B cell (primary cell): ENCODE results near the gene SHPK. TPM values are rescaled to one million over a fixed set of nuclear protein-coding genes. Genes with fewer than 3 reads are reported as not detected.

Source experiments
- ATAC-seq: fragments of 200-7000 bp; cut with Tn5 transposase; one replicate; pipeline ENCODE4 v1.10.0; 2021; ENCODE audit warnings: low read depth, mild to moderate bottlenecking, moderate number of reproducible peaks, moderate library complexity
- CTCF ChIA-PET: fragments of 350-600 bp; sonication (Branson Sonifier 250); formaldehyde crosslinking; loops from one replicate; lab custom pipeline; 2021; ENCODE audit warnings: antibody characterized with exemption, inconsistent platforms; lab: Charles Lee
- POLR2A ChIA-PET: fragments of 350-600 bp; sonication (Branson Sonifier 250); formaldehyde crosslinking; loops from one replicate; lab custom pipeline; 2021; ENCODE audit warnings: antibody characterized with exemption; lab: Charles Lee
- DNase-seq: peaks from one replicate; pipeline ENCODE4 v3.0.0; 2013
- H2AFZ ChIP-seq: 2 replicates; pipeline ENCODE4 v1.6.1; 2012; ENCODE audit warnings: mild to moderate bottlenecking, low read depth, low read length; ENCODE audit not compliant: insufficient read depth, poor library complexity, severe bottlenecking
- H3K27ac ChIP-seq, 2 donors: 1 replicate in 1 of 2; 2 replicates in 1 of 2; pipeline ENCODE4 v1.5.1; 2012 to 2013; ENCODE audit warnings: low read length in 2 of 2, mild to moderate bottlenecking in 2 of 2, moderate library complexity in 1 of 2
- H3K27me3 ChIP-seq, 4 experiments: fragments of 200-600 bp in 1 of 4; sonication (generic) in 1 of 4; replicated peaks in 1 of 4; 1 replicate in 2 of 4; 2 replicates in 2 of 4; pipeline versions ENCODE4 v1.6.1 to v1.7.0; 2013 to 2016; ENCODE audit warnings: low read length in 3 of 4, mild to moderate bottlenecking in 2 of 4, mixed read lengths in 1 of 4, moderate library complexity in 1 of 4; ENCODE audit not compliant: insufficient read depth in 4 of 4, control insufficient read depth in 3 of 4; ENCODE audit errors: control extremely low read depth in 1 of 4
- H3K36me3 ChIP-seq, 2 experiments: replicated peaks in 1 of 2; 1 replicate in 1 of 2; 2 replicates in 1 of 2; pipeline versions ENCODE4 v1.6.1 to v1.7.1; 2013; ENCODE audit warnings: low read length in 1 of 2; ENCODE audit not compliant: insufficient read depth in 2 of 2, control insufficient read depth in 1 of 2; ENCODE audit errors: control extremely low read depth in 1 of 2, extremely low read depth in 1 of 2
- H3K4me1 ChIP-seq, 2 donors: fragments of 200-600 bp in 1 of 2; sonication (generic) in 1 of 2; 1 replicate in 1 of 2; 2 replicates in 1 of 2; pipeline versions ENCODE4 v1.5.1 to v1.6.1; 2013 to 2017; ENCODE audit warnings: low read length in 2 of 2; ENCODE audit not compliant: control insufficient read depth in 2 of 2, insufficient read depth in 2 of 2
- H3K4me2 ChIP-seq: replicated peaks from 2 replicates; pipeline ENCODE3; 2012; ENCODE audit warnings: mild to moderate bottlenecking, low read depth, low read length; ENCODE audit not compliant: poor library complexity, severe bottlenecking
- H3K4me3 ChIP-seq, 5 experiments: fragments of 200-600 bp in 1 of 5; sonication (generic) in 1 of 5; 1 replicate in 3 of 5; 2 replicates in 2 of 5; pipeline versions ENCODE4 v1.5.1 to v1.7.0; 2011 to 2016; ENCODE audit warnings: low read length in 4 of 5, mild to moderate bottlenecking in 4 of 5, low read depth in 2 of 5, control low read depth in 1 of 5, moderate library complexity in 1 of 5; ENCODE audit not compliant: insufficient read depth in 1 of 5; ENCODE audit errors: control extremely low read depth in 1 of 5, extremely low read depth in 1 of 5
- H3K79me2 ChIP-seq: fragments of 200-600 bp; sonication (generic); one replicate; pipeline ENCODE4 v1.6.0; 2016; ENCODE audit warnings: low read length; ENCODE audit not compliant: control insufficient read depth, insufficient read depth
- H3K9ac ChIP-seq: fragments of 200-600 bp; sonication (generic); 2 replicates; pipeline ENCODE4 v1.6.1; 2017; ENCODE audit warnings: mild to moderate bottlenecking, low read length, moderate library complexity
- H3K9me3 ChIP-seq, 3 donors: one replicate each; pipeline versions ENCODE4 v1.6.1 to v1.7.1; 2013; ENCODE audit warnings: low read length in 2 of 3; ENCODE audit not compliant: control insufficient read depth in 2 of 3, insufficient read depth in 1 of 3; ENCODE audit errors: control extremely low read depth in 1 of 3
- H4K20me1 ChIP-seq: 2 replicates; pipeline ENCODE4 v1.6.0; 2012; ENCODE audit warnings: mild to moderate bottlenecking, low read length; ENCODE audit not compliant: insufficient read depth, control insufficient read depth, poor library complexity, severe bottlenecking
- H3K27ac Mint-ChIP-seq: one replicate; pipeline ENCODE4 v1.8.0; 2021; ENCODE audit warnings: mixed read lengths
- H3K27me3 Mint-ChIP-seq: one replicate; pipeline ENCODE4 v1.8.0; 2021; ENCODE audit warnings: mixed read lengths
- H3K4me1 Mint-ChIP-seq: one replicate; pipeline ENCODE4 v1.8.0; 2021; ENCODE audit warnings: mixed read lengths
- H3K4me3 Mint-ChIP-seq: one replicate; pipeline ENCODE4 v1.8.0; 2021; ENCODE audit warnings: mixed read lengths
- H3K9me3 Mint-ChIP-seq: one replicate; pipeline ENCODE4 v1.8.0; 2022; ENCODE audit warnings: mixed read lengths; ENCODE audit not compliant: insufficient read depth
- EZH2 ChIP-seq: IDR thresholded peaks from 2 replicates; pipeline ENCODE4 v1.6.1; 2012; ENCODE audit warnings: borderline replicate concordance, low read depth, mild to moderate bottlenecking, moderate library complexity, low read length; ENCODE audit not compliant: insufficient read depth, poor library complexity, severe bottlenecking
- WGBS: methylation state at CpG from one replicate; pipeline ENCODE4 v1.1.5; 2013; ENCODE audit warnings: missing lambda C conversion rate; ENCODE audit not compliant: insufficient coverage; 5-methylcytosine and 5-hydroxymethylcytosine counted together
- intact Hi-C: fragments of 100-400 bp; cut with micrococcal nuclease; formaldehyde crosslinking; loops from one replicate; pipeline ENCODE4 v1.10.0; 2022
- polyA plus RNA-seq: library from polyadenylated mRNA; depleted of rRNA; stranded (reverse); fragments of >200 nt; gene quantifications from 2 replicates; pipeline ENCODE4 v1.2.3, GENCODE V29; 2012
- total RNA-seq, 2 donors: library from RNA; stranded (reverse); fragments of 120-200 nt in 1 of 2; gene quantifications; 1 replicate in 1 of 2; 2 replicates in 1 of 2; pipeline versions ENCODE4 v1.2.3 to v1.2.4, GENCODE V29; 2013 to 2022
- TF ChIP-seq, protein P1 (sequence below): fragments of 200-600 bp; IDR thresholded peaks from one replicate; pipeline ENCODE4 v1.8.0; 2022; ENCODE audit warnings: antibody characterized with exemption, mild to moderate bottlenecking

The SHPK gene
- total and polyA plus RNA-seq, 2 donors (not counting 1 experiment from before 2014, with no cell fraction given), result 5.9 to 16.1 TPM

DNA sequence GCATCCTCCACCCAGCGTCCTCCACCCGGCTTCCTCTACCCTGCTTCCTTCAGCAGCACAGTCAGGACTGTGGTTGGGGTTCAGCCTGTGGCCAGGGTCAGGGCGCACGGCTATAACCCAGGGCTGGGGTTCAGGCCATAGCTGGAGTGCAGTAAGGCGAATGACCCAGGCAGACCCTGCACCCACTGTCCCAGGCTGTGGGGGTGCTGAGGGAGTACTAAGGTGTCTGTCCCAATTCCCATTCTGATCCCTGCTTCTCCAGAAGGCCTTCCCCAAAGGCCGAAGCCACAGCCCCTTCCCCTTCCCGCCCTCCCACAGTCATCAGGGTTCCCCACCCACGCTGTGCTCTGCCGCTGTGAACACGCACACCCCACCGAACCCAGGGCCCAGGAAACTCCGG is 45.0 kb upstream of the SHPK start:
- intact Hi-C loops, result no loop called here

DNA sequence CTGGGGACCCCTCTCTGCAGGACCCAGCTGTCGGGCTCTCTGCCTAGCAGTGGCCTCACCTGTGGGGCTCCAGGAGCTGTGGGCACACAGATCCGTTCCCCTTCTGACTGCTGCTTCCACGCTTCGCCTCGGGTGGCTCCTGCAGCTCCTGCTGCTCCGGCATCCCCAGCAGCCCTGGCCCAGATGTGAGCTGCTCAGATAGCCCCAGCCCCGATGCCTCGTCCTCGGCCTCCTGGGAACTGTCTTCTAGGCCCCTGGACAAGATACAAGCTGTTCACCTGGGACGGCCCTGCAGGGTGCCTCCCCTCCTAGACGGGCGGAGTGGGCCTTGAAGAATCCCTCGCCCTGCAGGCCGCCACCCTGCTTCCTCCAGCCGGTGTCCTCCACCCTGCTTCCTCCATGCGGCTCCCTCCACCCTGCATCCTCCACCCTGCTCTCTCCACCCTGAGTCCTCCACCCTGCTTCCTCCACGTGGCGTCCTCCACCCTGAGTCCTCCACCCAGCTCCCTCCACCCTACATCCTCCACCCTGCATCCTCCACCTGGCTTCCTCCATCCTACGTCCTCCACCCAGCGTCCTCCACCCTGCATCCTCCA is 43.6 kb upstream of the SHPK start:
- H3K4me1 ChIP-seq, result peaks cover 11 to 38% of the 10 kb centered on the region in 2 donors
- 69% methylated on average over 20 of the region's 20 CpGs for WGBS
- Mint-ChIP-seq H3K27ac (peak overlapping the region; percentile 78), H3K9me3 (no peaks in the 10 kb centered on the region), H3K4me3 (no peak overlapping the region), H3K4me1 (peaks cover 37% of the 10 kb centered on the region), H3K27me3 (no peaks in the 10 kb centered on the region)
- no peak overlapping the region for H3K4me3 ChIP-seq
- intact Hi-C loops, result no loop called here
- H3K27ac ChIP-seq, result no peak overlapping the region
- H3K9ac ChIP-seq, result no peak overlapping the region
- TF ChIP-seq, protein P1, sequence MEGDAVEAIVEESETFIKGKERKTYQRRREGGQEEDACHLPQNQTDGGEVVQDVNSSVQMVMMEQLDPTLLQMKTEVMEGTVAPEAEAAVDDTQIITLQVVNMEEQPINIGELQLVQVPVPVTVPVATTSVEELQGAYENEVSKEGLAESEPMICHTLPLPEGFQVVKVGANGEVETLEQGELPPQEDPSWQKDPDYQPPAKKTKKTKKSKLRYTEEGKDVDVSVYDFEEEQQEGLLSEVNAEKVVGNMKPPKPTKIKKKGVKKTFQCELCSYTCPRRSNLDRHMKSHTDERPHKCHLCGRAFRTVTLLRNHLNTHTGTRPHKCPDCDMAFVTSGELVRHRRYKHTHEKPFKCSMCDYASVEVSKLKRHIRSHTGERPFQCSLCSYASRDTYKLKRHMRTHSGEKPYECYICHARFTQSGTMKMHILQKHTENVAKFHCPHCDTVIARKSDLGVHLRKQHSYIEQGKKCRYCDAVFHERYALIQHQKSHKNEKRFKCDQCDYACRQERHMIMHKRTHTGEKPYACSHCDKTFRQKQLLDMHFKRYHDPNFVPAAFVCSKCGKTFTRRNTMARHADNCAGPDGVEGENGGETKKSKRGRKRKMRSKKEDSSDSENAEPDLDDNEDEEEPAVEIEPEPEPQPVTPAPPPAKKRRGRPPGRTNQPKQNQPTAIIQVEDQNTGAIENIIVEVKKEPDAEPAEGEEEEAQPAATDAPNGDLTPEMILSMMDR, result no peak
- no peak for TF ChIP-seq EZH2
- H2AFZ ChIP-seq, result no peak overlapping the region
- DNase-seq (no peak), ATAC-seq (no peak)
- H4K20me1 ChIP-seq, result peaks cover 73% of the 10 kb centered on the region
- no peaks in the 10 kb centered on the region for H3K27me3 ChIP-seq
- no peak overlapping the region for H3K4me2 ChIP-seq
- H3K9me3 ChIP-seq, result peaks cover 0 to 7% (median 0%) of the 10 kb centered on the region in 3 donors
- H3K79me2 ChIP-seq, result peaks cover 29% of the 10 kb centered on the region
- H3K36me3 ChIP-seq, result peaks cover 0 to 70% of the 10 kb centered on the region in 2 experiments
- POLR2A ChIA-PET, result interaction anchor here (0.6 to 0.7 kb wide), 3 partner anchors 32 to 92 kb away, joined by 3 to 6 read pairs (median 3); no protein-coding TSS in a partner anchor
- CTCF ChIA-PET, result interaction anchor here (0.6 to 3.0 kb wide), 7 partner anchors 12 to 148 kb away, joined by 3 to 18 read pairs (median 4); partner anchors contain the start of gene HASPIN

More for the DNA sequence above, 45.0 kb upstream of the SHPK start:
- H3K27ac Mint-ChIP-seq, result no peak overlapping the region
- Histone ChIP-seq H3K9me3 (peaks cover 0 to 7% (median 0%) of the 10 kb centered on the region in 3 donors), H3K4me3 (no peak overlapping the region), H4K20me1 (peaks cover 79% of the 10 kb centered on the region), H3K27ac (peak overlapping the region in 1 of 2 donors; percentile 56), H3K9ac (no peak overlapping the region), H3K27me3 (no peaks in the 10 kb centered on the region), H3K4me1 (peaks cover 17 to 47% of the 10 kb centered on the region in 2 donors), H3K4me2 (no peak overlapping the region), H2AFZ (no peak overlapping the region), H3K79me2 (peaks cover 29% of the 10 kb centered on the region), H3K36me3 (peaks cover 0 to 73% of the 10 kb centered on the region in 2 experiments)
- WGBS, result 97% methylated on average over 10 of the region's 12 CpGs
- no peaks in the 10 kb centered on the region for H3K27me3 Mint-ChIP-seq
- ATAC-seq (no peak), DNase-seq (no peak)
- H3K4me1 Mint-ChIP-seq, result peaks cover 44% of the 10 kb centered on the region
- ChIA-PET POLR2A (interaction anchor here (1.5 kb wide), 1 partner anchor 14 kb away, joined by 4 read pairs; no protein-coding TSS in a partner anchor), CTCF (interaction anchor here (1.2 to 5.2 kb wide), 3 partner anchors 52 to 146 kb away, joined by 3 to 184 read pairs (median 57); no protein-coding TSS in a partner anchor)
- no peak for TF ChIP-seq EZH2
- TF ChIP-seq, protein P1, result no peak
- H3K9me3 Mint-ChIP-seq, result no peaks in the 10 kb centered on the region
- no peak overlapping the region for H3K4me3 Mint-ChIP-seq
